ENCODE data around the gene DOCK3.
"Not testable (repeated sequence)": the region's sequence is repeated elsewhere in the genome, so short reads cannot be mapped to it uniquely, and the experiment has no call there.

The DOCK3 gene

DNA sequence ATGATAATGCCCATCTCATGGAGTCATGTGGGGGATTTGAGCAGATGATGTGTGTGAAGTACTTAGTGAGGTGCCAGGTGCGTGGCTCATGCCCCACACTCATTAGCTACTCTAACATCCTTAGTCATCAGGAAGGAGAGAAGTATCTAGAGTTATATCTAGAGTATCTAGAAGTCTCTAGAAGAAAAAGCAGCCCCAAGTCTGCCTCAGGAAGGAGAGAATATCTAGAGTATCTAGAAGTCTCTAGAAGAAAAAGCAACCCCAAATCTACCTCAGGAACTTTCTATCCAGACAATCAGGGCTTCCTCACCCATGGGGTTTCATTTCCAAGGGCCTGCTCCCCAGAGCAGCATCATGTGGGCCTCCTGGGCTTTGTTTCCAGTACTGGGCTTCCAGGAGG is 24.7 kb upstream of the DOCK3 start:
- DNase-seq (ENCODE audit: low spot score) = no peak

DNA sequence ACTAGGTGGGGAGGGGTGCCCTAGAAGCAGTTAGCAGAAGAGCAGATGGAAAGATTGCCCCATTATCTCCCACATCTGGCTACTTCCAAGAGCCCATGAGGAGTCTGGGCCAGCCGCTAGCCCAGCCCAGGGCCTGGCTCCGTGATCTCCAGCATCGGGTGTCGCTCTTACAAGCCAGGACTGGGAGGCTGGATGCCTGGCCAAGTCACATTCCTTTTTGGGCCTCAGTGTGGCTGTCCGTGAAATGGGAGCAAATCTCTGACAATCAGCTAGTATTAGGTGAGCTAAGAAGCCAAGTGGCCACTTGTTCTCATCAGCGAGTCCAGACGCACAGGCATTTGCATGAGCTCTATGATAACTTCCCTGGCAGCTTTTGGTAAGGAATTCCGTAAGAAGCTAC is 23.3 kb upstream of the DOCK3 start:
- no peak for DNase-seq (ENCODE audit: low spot score)

GRCh38 chr3:50651920-50652529 is 22.7 kb upstream of the DOCK3 start:
- DNase-seq (ENCODE audit: low spot score) = no peak

GRCh38 chr3:50652709-50653108 is 22.0 kb upstream of the DOCK3 start:
- no peak for DNase-seq (ENCODE audit: low spot score)

DNA sequence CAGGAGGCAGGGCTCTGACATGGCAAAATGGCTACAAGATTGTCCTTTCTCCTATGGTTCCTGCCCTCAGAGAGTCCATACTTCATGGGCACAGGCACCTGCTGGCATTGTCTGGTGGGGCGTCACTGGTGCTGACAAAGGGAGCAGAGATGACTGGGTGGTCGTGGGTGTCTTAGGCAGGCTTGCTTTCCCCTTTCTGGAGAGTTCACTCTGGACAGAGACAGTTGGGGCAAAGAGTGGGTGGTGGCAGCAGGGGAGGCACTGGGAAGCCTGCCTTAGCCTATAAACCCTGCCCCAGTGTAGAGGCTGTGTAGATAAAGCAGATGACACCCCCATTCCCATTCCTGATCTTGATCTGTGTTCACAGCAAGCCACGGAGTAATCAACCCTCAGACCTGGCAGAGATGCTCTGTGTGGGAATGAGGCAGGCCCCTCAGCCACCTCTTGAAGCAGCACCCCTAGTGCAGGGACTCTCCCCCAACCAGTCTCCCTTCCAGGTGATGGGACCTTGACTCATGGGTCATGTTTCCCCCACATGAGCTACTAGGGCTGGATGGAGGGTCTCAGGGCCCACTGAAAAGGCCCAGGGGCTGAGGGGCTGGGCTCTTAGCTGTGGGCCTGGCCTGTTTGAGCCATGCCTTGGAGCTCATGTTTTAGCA is 20.7 kb upstream of the DOCK3 start:
- no peak for DNase-seq (ENCODE audit: low spot score)

- no peak for DNase-seq (ENCODE audit: low spot score)
Measured at GRCh38 chr3:50655009-50655830, 19.5 kb upstream of the DOCK3 start.

- DNase-seq (ENCODE audit: low spot score) = no peak
Measured at GRCh38 chr3:50656417-50657195, 18.1 kb upstream of the DOCK3 start.

DNA sequence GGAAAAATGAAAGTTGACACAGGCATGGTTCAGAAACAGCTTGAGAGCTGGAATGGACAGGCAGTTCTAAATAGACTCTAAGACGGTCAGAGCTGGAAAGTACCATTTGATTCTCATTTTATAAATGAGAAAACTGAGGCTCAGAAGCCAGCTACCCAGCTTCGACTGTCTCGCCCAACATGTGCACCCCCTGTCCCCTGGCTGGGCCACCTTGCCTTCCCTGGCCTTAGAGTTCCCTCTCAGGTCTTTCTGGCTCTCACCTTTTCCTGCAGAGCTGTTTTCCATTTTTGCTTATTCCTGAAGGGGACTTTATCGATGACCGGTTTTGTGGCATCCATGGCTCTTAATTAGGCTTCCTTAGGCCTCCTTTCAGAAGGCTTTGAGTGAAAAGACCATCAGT is 17.3 kb upstream of the DOCK3 start:
- no peak for DNase-seq (ENCODE audit: low spot score)

DNA sequence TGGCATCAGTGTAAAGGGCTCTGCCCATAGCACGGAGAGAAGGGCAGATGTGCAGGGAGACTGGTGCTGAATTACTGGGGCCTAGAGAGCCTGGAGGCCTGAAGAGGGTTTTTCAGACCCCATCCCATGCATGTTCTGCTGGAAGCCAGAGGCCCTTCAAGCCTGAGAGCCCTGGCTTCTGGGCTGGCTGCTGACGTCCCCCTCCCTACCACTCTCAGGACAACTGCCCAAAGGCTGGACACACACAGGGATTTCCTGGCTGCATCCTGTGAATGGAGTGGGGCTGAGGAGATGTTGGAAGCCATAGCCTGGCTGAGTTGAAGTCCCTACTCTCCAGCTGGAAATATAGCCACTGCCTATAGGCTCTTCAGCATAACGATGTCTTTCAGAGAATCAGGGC is 16.9 kb upstream of the DOCK3 start:
- DNase-seq (ENCODE audit: low spot score) = no peak

DNA sequence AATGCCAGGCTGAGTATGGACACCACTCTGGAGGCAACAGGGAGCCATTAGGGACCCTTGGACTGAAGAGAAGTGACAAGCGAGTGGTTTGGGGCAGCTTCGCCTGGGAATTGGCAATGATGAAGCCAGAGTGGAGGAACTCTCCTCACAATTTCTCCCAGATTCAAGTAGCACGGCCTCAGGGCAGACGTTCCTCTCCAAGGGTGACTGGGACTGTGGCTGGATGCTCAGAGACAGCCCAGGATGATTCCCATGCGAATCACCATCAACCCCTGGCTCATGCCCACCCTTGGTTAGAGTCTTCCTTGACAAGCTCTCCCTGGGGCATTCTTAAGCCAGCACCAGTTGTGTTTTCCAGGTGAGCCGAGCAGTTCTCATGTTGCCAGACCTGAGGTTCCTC is 16.3 kb upstream of the DOCK3 start:
- DNase-seq (ENCODE audit: low spot score) = peak; percentile 78

- DNase-seq (ENCODE audit: low spot score) = no peak
Measured at GRCh38 chr3:50658831-50659230, 15.9 kb upstream of the DOCK3 start.

DNA sequence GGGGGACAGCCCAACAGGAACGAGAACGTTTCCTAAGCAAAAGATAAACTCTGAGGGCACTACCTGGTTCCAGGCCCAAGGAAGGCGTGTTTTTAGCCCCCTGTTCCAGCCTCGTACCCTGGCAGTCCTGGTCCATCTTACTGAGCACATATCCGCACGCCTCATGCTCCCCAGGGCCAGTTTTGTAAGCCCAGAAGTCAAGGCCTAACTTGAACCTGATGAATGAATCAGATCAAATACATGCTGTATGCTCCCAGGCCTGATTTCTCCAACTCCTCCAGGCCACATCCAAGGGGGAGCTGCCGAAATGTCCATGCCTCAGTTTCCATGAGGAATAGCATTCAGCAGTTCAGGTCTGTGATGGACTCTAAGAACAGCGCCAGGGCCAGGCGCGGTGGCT is 14.3 kb upstream of the DOCK3 start:
- no peak for DNase-seq (ENCODE audit: low spot score)

DNA sequence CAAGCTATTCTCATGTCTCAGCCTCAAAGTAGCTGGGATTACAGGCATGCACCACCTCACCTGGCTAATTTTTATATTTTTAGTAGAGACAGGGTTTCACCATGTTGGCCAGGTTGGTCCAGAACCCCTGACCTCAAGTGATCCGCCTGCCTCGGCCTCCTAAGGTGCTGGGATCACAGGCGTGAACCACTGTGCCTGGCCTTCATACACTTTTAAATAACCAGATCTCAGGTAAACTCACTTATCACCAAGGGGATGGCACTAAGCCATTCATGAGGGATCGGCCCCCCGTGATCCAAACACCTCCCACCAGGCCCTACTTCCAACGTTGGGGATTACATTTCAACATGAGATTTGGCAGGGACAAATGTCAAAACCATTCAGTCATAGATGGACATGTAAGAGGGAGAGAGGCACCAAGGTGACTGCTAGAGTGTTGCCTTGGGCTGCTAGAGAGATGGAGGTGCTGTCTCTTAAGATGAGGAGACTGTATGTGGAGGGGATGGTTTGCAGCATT is 13.3 kb upstream of the DOCK3 start:
- no peak for DNase-seq (ENCODE audit: low spot score)

- DNase-seq (ENCODE audit: low spot score) = no peak
Measured at GRCh38 chr3:50662408-50662807, 12.3 kb upstream of the DOCK3 start.

- DNase-seq (ENCODE audit: low spot score) = no peak
Measured at GRCh38 chr3:50665081-50665840, 9.5 kb upstream of the DOCK3 start.

DNA sequence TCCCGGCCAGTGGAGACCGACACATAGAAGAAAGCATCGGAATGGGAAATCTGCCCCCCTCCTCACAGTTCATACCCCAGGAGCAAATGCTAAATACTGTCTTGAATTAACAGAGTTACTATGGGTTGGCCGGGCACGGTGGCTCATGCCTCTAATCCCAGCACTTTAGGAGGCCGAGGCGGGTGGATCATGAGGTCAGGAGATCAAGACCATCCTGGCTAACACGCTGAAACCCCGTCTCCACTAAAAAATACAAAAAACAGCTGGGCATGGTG is 8.9 kb upstream of the DOCK3 start:
- not testable (repeated sequence) for DNase-seq (ENCODE audit: low spot score)

GRCh38 chr3:50666837-50667236 is 7.9 kb upstream of the DOCK3 start:
- no peak for DNase-seq (ENCODE audit: low spot score)

DNA sequence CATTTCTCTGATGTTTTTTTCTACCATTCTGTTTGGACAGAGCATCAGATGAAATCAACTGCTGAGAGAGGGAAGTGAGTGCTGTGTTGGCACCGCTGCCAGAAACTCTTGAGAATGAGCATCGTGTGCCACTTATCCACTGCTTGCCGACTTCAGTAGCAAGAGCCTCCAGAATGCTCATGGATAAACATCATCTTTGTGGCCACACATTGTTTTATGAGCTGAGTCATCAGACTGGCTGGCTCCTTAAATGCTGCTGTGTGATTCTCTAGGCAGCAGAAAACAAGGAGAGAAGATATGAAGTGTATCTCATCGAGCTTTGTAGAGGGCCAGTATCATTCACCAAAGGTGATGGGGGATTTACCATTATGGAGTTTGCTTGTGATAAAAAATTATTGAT is 3.4 kb upstream of the DOCK3 start:
- peak; percentile 91 for DNase-seq (ENCODE audit: low spot score)

GRCh38 chr3:50672656-50673055 is 2.1 kb upstream of the DOCK3 start:
- DNase-seq (ENCODE audit: low spot score) = no peak

- DNase-seq (ENCODE audit: low spot score) = no peak
Measured at GRCh38 chr3:50673931-50674330, 796 bp upstream of the DOCK3 start.

- DNase-seq (ENCODE audit: low spot score) = no peak
Measured at GRCh38 chr3:50675179-50676030, 678 bp downstream of the DOCK3 start.
